Measurements from ENCODE around the gene IGFL3. TPM values are rescaled to one million over a fixed set of nuclear protein-coding genes. Genes with fewer than 3 reads are reported as not detected.
"Not testable (repeated sequence)": the region's sequence is repeated elsewhere in the genome, so short reads cannot be mapped to it uniquely, and the experiment has no call there.

The IGFL3 gene
- total RNA-seq, 1 experiment from 2014 or later, result 1.7 TPM

DNA sequence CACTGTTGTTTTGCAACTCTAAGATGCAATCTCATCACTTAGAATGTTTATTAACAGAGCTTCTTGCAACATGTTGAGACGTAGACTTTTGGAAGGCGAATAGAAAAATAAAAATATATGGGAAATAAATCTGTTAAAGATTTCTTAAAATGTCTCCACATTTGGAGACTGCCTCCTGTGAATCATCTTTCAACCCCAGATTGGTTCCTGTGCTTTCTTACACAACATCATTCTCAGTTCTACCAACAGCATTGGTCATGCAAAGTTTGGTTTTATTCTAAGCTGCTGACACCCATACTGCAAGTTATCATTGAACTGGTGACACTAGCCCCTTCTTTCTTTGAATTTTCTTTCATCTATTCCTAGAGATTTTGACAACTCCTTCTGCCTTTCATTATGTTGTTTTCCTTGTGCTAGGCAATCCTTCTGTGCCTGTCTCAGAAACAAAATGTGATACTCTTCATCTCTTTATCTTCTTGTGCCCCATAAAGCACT, 1.6 kb upstream of the IGFL3 start:
- no peak for DNase-seq (ENCODE audit: low read depth)

DNA sequence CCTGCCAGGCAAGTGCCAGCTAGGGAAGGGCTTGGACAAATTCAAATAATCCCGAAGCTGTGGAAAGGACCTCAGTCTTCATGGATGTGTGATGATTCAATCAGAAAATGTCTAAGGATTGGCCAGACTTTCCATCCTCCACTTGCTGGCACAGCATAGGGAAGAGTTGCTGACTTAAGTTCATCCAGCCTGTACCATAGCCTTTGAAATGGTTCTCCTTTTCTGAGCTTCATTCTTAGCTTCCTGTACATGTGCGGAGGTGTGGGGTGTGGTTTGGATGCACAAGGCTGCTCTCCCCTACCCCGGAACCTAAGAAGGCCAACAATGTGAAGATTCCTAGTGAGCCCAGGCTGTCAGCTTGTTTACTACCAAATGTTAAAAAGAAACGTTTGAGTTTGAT, 959 bp upstream of the IGFL3 start:
- no peak for DNase-seq (ENCODE audit: low read depth)

DNA sequence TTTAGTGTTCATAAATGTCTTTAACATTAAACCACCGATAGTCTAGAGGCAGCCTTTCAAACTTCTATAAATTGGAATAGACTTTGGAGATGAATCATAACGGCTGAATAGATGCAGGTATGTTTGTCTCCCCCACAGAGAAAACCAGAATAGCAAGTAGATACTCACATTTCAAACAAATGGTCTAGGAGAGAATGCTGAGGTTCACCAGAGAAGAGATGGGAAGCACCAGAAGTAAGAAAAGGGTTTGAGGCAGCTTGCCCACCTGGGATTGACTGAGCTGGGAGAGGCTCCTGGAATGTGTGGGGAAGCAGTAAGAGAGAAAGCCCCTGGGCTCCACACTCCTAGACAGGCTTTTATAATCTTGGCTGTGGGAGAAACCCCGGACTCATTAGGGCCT, 6.4 kb downstream of the IGFL3 start:
- DNase-seq (ENCODE audit: low read depth), result no peak

DNA sequence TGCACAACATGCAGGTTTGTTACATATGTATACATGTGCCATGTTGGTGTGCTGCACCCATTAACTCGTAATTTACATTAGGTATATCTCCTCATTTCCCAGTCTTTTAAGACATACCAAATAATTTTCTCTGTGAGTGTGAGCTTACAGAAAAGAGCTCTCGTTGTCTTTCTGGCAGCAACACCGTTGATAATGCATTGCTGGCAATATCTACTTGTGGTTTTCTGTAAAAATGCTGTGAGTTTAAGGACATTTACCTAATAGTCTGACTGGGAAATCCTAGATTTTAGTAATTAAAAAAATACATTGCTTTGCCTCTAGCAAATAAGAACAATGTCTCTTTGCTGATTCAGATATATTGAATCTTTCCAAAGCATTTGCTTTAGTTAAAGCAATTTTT, 8.4 kb downstream of the IGFL3 start:
- no peak for DNase-seq (ENCODE audit: low read depth)

DNA sequence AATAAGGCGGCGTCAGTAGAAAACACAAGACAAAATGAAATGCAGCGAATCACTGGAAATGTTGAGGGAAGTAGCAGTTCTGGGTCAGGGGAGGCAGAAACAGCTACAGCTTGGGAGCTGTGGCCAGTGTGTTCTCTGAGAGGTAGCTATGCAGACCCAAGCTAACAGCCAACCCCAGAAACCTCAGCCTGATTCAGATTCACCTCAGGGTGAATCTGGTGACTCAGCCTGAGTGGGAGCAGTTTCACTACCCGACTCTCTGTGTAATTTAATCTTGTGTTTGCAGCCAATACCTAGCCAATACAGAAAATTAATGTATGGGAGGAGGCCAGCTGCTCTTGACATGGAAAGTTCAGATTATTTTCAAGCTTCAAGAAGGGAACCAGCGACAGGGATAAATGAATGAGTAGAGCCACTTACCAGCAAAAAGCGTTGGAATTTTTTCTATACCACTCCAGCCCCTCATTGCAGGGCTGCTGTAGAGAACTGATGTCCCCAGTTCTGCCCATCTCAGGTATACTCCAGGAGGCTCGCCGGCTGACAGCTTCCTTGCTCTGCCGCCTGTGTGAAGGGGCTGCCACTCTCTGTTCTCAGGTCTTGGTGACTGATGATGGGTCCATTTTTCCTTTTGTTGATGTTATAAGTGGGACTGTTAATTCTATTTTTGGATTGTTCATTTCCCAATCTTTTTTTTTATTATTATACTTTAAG, 8.9 kb downstream of the IGFL3 start:
- DNase-seq (ENCODE audit: low read depth), result peak; percentile 82

DNA sequence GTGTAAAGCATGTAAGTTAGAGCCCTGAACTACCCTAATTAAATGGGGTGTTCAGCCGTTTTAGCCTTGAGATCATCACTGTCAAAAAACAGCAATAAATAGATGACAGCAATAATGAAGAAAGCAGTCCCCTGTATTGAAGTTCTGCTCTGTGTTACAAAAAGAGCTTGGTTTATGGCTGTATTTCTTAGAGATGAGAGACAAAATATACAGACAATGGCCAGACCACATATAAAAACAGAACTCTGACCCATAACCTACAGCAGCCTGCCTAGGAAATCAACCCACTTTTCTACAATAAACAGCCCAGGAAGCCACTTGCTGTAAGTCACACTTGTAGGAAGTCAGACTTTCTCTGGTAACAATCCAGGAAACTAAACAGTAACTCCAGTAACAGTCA, 10.8 kb downstream of the IGFL3 start:
- no peak for DNase-seq (ENCODE audit: low read depth)

DNA sequence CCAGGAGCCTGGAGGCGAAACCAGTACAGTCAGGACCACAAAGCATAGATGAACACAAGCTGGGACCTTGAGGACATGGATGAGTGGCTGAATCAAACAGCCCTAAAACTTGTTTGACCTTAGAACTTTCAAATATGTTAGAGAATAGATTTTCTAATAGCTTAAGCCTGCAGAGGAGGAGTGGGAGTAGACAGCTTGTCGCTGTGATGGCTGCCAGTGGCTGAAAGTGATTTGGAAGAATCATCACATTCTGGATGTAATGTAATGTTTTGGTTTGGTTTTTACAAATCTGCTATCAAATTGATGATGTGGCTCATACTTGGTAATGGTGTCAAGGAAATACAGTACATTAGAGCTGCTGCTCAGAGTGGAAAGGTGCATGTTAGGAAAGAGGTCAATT, 12.0 kb downstream of the IGFL3 start:
- no peak for DNase-seq (ENCODE audit: low read depth)

DNA sequence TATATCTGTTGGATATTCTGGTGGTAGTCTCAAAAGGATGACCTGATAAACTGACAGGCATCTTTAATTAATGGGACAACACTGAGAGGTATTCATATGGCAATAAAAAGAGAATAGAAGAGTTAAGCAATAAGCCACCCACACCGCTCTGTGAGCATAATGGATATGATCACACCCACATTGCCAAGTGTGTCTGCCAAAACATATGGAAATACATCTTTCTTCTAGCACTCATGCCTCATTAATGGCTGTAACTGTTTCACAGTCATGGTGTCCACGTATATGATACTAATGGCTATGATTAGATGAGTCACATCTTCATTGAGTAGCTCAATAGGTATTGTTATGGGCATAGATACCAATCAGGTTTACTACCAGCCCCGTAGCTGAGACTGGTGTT, 13.1 kb downstream of the IGFL3 start:
- no peak for DNase-seq (ENCODE audit: low read depth)

DNA sequence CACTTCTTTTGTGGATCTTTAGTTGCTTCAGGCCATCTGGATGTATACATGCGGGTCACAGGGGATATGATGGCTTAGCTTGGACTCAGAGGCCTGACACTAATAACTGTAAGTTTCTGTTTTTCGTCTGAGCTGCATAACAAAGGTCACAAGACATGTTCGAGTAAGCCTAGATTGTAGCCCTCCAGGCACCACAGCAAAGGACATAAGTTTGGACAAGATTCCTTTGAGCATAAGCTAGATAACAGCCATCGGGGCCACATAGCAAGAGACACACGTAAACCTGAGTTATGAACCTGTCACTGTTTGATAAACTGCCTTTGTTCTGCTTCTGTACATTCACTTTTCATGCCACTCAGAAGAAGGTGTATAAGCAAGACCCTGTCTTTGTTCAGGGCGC, 14.6 kb downstream of the IGFL3 start:
- DNase-seq (ENCODE audit: low read depth), result no peak

DNA sequence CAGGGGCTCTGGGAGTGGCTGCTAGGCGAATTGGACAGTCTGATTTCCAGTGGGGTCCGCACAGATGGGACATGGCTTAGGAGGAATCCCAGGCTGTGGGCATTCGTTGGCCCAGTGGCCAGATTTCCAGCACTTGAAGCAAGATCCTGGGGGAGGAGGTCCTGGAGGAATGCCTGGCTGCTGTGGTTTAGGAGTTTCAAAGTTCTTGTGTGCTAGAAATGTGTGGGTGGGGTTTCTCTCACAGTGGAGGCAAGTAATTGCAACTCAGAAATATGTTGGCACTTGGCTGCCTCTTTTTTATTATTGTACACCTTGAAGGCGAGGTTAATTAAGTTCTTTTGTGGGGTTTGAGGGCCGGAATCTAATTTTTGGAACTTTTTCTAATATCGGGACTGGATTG, 17.1 kb downstream of the IGFL3 start:
- no peak for DNase-seq (ENCODE audit: low read depth)

DNA sequence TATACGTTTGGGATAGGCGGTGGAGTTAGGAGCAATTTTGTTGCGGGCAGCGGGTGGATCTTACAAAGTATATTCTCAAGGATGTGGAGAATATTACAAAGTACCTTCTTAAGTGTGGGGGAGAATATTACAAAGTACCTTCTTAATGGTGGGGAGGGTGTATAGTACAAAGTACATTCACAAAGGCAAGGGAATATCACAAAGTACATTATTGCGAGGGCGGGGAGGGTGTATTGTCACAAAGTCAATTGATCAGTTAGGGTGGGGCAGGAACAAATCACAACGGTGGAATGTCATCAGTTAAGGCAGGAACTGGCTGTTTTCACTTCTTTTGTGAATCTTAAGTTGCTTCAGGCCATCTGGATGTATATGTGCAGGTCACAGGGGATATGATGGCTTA, 22.2 kb downstream of the IGFL3 start:
- not testable (repeated sequence) for DNase-seq (ENCODE audit: low read depth)

DNA sequence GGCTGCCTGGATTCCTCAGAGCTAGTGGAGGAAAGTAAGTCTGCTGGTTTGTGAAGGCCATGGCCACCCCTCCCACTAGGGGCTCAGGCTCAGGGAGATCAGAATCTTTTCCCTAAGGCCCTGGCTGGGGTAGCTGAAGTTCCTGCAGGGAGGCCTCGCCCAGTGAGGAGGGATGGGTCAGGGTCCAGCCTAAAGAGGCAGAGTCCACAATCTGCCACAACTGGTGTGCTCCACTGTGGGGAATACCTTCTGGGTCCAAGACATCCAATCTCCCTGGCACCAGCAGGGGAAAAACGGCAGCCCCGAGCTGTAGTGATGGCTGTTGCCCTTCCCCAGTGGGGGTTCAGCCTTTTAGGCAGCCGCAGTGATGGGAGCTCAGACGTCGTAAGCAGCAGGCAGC, 23.2 kb downstream of the IGFL3 start:
- no peak for DNase-seq (ENCODE audit: low read depth)

DNA sequence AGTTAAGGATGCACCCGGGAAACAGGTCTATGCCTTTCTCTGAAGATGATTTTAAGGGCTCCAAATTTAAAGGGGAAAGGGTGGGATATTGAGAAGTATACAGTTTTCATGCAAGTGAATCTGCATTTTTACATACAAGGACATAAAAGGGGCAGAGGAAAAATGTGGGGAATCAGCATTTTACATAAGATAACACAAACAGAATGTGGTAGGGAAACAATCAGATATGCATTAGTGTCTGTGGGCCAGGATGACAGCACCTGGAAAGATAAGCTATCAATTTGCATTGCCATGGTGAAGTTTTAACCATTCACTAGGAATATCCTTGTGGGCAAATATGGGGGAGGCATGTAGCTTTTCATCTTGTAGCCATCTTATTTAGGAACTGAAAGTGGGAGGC, 24.1 kb downstream of the IGFL3 start:
- DNase-seq (ENCODE audit: low read depth), result no peak

DNA sequence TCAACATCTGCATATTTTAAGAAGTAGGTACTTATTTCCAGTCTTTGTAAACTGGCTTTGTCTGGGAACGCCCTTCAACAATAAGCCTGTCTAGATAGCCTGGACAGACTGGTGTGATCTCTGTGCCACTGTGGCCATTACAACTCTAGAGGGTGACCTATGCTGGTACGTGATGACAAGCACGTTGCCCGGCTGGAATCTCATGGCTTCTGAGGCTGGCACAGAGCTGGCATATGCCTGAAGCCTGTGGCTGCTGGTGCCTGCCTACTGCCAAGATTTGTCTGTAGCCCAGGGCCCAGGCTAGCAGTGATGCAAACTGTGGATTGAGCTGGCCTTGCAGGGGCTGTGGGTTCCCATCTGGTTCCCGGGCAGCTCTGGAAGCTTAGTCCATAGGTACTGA, 34.0 kb downstream of the IGFL3 start:
- DNase-seq (ENCODE audit: low read depth), result no peak

DNA sequence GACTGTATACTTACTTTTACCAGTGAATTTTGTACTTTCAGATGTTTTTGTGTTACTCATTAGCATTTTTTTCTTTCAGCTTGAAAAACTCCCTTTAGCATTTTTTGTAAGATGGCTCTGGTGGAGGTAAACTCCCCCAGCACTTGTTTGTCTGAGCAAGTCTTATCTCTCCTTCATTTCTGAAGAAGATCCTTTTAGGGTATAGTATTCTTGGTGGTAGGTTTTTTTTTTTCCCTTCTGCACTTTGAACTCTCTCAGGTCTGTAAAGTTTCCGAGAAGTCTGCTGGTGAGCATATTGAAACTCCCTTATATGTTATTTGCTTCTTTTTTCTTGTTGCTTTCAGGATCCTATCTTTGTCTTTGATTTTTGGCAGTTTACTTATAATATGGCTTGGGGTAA, 35.1 kb downstream of the IGFL3 start:
- no peak for DNase-seq (ENCODE audit: low read depth)

DNA sequence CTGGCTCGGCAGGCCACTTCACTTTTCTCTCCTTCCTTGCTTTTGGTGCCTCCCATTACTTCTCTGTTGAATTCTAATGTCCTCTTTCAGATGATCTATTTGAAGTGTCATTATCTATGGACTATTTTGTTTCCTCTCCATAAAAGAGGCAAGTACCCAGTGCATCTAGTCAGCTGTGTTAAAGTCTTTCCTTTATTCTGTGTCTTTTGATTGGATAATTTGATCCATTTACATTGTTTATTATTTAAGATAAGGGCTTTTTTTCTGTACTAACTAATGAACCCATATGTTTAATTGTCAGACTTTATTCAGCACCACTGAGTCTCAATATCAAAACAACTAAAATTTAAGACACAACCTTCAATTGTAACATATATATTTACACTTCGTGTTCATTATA, 36.4 kb downstream of the IGFL3 start:
- DNase-seq (ENCODE audit: low read depth), result no peak

DNA sequence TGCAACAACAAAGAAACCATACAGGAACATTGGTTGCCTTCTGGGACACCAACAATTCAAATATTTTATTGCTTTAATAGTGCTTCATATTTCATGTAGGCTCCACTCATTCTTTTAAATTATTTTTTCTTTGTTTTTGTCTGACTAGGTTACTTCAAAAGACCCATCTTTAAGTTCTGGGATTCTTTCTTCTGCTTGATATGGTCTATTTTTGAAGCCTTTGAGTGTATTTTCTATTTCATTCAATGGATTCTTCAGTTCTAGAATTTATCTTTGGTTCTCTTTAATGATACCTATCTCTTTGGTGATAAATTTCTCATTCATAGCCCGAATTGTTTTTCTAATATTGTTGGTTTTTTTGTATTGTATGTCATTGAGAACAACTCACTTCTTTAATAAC, 38.6 kb downstream of the IGFL3 start:
- no peak for DNase-seq (ENCODE audit: low read depth)

DNA sequence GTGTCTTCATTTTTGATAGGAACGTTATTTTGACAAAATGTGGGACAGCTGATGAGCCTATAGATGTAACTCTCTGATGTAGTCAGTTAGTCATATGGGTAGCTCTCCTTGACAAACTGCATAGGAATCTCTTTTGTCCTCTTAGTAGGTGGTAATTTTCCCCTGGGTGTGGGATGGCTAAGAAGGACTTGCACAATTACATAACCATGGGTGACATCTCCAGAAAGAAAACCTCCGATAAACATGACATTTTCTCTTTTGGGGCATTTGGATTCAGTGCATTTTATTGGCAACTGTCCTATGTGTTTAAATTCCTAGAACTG, 41.8 kb downstream of the IGFL3 start:
- no peak for DNase-seq (ENCODE audit: low read depth)

DNA sequence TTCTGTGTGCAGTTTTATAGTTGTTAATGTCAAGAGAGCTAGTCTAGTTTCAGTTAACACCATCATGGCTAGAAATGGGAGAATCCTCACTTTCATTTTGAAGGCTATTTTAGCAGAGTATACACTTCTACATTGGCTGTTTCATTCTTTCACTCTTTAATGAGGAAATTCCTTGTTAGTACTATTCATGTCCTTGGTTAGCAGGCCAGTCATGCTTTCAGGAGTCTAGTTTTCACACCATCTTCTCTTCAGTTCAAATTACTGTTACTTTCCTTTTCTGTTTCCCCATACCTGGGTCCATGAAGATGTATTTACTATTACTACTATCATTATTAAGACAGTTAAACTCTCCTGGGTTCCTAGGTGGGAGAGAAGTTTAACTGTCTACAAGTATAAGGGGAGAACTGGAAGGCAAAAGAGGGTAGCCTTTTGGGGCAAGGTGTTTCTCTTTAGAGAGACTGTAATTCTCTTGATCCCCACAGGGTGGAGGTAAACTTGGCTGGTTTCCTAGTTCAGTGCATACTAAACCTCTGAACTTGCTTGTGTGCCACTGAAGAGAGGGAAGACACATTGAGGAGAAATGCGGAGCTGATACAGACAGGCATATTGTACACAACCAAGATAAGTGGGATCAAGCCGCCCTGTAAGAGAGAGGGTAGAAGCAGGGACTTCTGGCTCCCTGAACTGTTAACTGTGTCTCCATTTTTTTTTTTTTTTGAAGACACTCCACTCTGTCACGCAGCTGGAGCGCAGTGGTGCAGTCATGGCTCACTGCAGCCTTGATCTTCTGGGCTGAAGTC, 42.4 kb downstream of the IGFL3 start:
- DNase-seq (ENCODE audit: low read depth), result peak; percentile 33

DNA sequence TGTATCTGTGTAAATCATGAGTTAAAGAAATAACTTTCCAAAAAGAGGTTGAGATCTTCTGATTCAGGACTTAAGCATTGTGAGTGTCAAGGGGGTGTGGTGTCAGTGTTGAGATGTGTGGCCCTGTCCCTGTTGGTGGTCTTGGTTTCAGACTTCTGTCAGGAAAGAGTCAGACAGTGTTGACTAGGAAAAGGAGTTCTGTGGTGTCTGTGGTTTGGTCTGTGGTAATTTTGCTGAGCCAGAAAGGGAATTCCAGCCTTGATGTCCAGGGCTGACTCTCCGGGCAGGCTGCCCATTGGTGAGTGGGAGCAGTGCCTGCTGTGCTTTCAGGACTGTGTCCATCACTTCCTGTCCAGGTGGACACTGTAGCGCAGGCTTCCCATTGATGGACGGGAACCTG, 43.9 kb downstream of the IGFL3 start:
- DNase-seq (ENCODE audit: low read depth), result peak; percentile 91

DNA sequence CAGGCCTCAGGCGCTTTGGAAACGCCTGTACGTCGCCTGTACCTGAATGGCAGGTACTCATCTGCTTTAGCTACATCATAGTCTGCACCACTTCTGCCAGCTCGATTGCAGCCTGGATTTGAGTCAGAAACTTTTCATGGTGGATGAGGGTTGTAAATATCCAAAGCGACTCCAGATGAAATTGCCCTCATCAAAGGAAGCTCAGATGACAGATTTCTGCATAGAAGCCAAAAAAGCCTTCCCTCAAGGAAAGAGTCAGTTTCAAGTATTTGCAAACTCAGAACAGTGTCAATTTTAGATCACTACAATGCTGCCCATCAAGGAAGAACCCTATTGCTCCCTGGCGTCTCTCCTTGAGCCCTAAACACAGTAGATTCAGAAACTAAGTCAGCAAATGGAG, 44.9 kb downstream of the IGFL3 start:
- DNase-seq (ENCODE audit: low read depth), result no peak

DNA sequence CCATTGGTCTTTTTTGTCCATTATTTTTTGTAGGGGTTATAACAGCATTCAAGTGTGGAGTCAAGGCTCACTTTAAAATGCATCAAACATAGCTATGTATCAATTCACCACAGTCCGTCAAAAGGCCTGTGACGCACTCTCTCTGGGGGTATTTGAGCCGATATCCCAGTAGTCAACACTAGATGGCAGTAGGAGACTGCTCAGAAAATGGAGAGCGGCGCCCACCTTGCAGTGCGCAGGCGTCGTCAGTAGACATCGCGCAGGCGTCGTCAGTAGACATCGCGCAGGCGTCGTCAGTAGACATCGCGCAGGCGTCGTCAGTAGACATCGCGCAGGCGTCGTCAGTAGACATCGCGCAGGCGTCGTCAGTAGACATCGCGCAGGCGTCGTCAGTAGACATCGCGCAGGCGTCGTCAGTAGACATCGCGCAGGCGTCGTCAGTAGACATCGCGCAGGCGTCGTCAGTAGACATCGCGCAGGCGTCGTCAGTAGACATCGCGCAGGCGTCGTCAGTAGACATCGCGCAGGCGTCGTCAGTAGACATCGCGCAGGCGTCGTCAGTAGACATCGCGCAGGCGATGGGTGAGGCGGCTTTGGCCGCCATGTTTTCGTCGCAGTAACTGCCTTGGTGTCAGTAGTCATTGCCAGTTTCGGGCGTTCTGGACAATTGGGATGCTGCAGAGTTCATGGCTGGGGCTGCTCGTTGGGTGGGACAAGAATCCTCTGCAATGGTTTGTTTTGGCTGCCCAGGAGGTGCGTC, 45.7 kb downstream of the IGFL3 start:
- DNase-seq (ENCODE audit: low read depth), result peak; percentile 48

DNA sequence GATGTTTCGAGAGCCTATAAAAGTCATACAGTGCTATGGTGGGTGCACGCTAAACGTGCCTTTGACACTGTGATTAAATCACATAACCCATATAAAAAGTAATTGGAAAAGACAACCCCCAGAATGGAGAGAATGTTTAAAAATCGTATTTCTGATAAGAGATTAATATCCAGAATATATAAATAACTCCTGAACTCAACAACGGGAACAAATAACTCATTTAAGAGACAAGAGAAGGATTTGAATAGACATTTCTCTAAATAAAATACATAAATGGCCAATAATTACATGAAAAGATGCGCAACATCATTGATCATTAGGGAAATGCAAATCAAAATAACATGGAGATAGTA, 46.7 kb downstream of the IGFL3 start:
- DNase-seq (ENCODE audit: low read depth), result no peak

Data from HT1080 (cell line).